ENCODE data around the gene MAP3K5. TPM values are rescaled to one million over a fixed set of nuclear protein-coding genes. Genes with fewer than 3 reads are reported as not detected.

The MAP3K5 gene
- total and polyA plus RNA-seq, 9 of the 15 experiments (the other 6 are each of a cell fraction or from before 2014, with no cell fraction given), result 2.2 to 13.0 (median 9.9) TPM

GRCh38 chr6:136792410-136793262, at the start of gene MAP3K5 (continued):
- no peak for TF ChIP-seq E4F1 (CRISPR knock-in tag; IDR thresholded peaks at IDR 0.05; ENCODE audit: borderline replicate concordance)
- TF ChIP-seq NFYB (IDR thresholded peaks at IDR 0.05; ENCODE audit: extremely low read depth, insufficient read length), result no peak
- peak; percentile 83 for TF ChIP-seq ELF2 (CRISPR knock-in tag; IDR thresholded peaks at IDR 0.05)
- no peak for TF ChIP-seq KLF6 (CRISPR knock-in tag; IDR thresholded peaks at IDR 0.05; ENCODE audit: borderline replicate concordance)
- peak; percentile 52 for TF ChIP-seq U2AF1 (optimal IDR thresholded peaks at IDR 0.05; ENCODE audit: low read depth, low read length)
- peak; percentile 86 for TF ChIP-seq POLR2A (conservative IDR thresholded peaks at IDR 0.05)
- peak in 1 of 2 experiments; percentile 58; a peak in 2 of 4 replicates for TF ChIP-seq TEAD1 (CRISPR knock-in tag; IDR thresholded peaks at IDR 0.05)
- TF ChIP-seq RCOR1 (IDR thresholded peaks at IDR 0.05; ENCODE audit: borderline replicate concordance in 1 of 2, low read depth in 2 of 2, low read length in 2 of 2), result peak in 1 of 2 experiments; percentile 63; a peak in 1 of 4 replicates
- TF ChIP-seq MED1 (CRISPR knock-in tag; IDR thresholded peaks at IDR 0.05; ENCODE audit: borderline replicate concordance), result no peak
- 0 out of 2 replicates have a peak, but pooled peaks have one; percentile 40 for TF ChIP-seq MBD2 (IDR thresholded peaks at IDR 0.05; ENCODE audit: borderline replicate concordance, low read depth)
- TF ChIP-seq ZNF639 (CRISPR knock-in tag; conservative IDR thresholded peaks at IDR 0.05 in 1 of 2, IDR thresholded peaks at IDR 0.05 in 1 of 2), result peak in 1 of 2 experiments; percentile 86; a peak in 2 of 4 replicates
- TF ChIP-seq MYC (IDR thresholded peaks at IDR 0.05; ENCODE audit: low read depth, low read length), result peak; percentile 84
- TF ChIP-seq MYC (CRISPR knock-in tag; IDR thresholded peaks at IDR 0.05; ENCODE audit: borderline replicate concordance, low read depth), result peak; percentile 84; the same call in 1 of the 2 replicates
- peak; percentile 82 for TF ChIP-seq GMEB1 (CRISPR knock-in tag; IDR thresholded peaks at IDR 0.05)
- 0 out of 2 replicates have a peak, but pooled peaks have one; percentile 46 for TF ChIP-seq ZBTB2 (IDR thresholded peaks at IDR 0.05)
